ENCODE data around the gene PLXNA2.

PLXNA2 gene

DNA sequence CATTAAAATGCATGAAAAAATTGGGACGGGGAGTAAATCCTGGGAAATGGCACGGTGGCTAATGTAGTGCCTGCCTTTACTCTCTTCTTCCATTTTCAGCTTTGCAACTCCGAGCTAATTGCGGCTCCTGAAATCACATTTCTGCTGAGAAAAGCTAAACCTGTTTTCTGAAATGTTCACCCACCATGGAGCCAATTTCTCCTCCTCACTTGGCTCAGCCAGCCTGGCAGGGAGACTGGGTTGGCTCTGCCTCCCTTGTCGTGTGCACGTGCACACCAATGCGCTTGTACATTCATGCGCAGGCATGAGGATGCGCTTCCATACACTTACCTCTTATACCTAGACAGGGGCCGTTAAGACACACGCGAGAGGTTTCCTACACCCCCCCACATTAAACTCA is 165.4 kb downstream of the PLXNA2 start:
- FAIRE-seq (no peak), DNase-seq (ENCODE audit: insufficient read length, low spot score) (no peak)

DNA sequence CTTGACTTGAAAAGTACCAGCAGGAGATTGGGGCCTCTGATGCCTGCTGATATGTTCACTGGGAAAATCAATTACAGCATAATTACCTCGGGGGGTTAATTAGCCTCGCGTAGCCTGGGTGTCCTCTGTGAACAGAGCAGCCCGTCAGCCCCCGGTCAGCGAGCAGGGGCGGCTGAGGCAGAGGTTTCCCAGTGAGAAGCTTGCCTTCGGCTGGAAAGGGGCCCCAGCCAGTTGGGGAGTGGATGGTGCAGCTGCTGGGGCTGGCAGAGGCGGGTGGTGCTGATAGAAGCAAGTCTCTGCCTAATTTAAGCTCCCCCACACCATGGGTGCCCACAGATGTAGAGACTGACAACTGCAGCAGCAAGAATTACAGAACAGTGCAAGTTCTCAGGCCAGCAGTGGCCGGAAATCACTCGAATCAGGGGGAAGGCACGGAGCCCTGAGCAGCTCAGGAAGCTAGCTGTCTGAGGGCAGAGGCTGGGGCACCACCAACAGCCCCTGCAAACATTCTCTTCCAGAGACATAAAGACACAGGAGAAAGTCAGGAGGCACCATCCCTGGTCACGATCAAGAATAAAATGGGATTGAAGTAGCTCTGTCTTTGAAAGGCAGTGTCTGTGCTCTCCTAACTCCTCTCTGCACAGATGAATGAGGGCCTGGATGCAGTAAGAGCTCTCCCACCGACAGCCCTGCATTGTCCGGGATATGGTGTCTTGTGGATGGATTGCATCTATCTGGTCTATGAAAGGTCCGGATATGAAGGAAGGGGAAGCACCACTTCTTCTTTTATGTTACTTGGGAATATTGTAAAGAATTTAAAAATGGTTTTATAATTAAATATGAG is 166.7 kb downstream of the PLXNA2 start:
- FAIRE-seq (no peak), DNase-seq (ENCODE audit: insufficient read length, low spot score) (no peak)

GRCh38 chr1:208074353-208074752 is 169.8 kb downstream of the PLXNA2 start:
- no peak for FAIRE-seq
- no peak for DNase-seq (ENCODE audit: insufficient read length, low spot score)

DNA sequence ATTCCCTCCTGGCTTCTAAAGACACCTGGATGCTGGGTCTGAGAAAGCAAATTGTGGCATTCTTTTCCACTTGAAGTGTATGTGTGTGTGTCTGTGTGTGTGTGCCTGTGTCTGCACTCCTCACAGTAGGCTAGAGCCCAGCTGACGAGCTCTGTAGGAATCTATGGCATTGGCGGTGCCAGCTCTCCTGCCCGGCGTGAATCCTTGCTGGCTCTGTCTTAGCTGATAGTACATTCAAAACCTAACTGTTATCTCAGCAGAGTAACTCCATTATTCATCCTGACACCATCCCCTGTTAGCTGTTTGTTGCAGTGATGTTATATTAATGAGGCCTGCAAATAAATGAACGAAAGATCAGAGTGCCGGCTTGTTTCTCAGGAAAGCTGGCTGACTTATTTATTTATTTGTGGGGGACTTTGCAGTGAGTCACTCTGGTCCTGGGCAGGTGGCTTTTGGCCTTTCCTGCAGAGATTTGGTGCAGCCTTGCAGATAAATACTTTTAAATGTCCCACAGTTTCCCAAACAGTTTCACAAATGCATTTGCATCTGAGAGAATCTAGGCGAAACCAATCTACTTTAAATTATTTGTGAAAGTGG is 172.7 kb downstream of the PLXNA2 start:
- no peak for FAIRE-seq

GRCh38 chr1:208069908-208070307 is 174.3 kb downstream of the PLXNA2 start:
- FAIRE-seq (no peak), DNase-seq (ENCODE audit: insufficient read length, low spot score) (no peak)

More for the DNA sequence above, 172.7 kb downstream of the PLXNA2 start:
- DNase-seq (ENCODE audit: insufficient read length, low spot score) = no peak

- FAIRE-seq = no peak
- DNase-seq (ENCODE audit: insufficient read length, low spot score) = no peak
These were observed 174.9 kb downstream of the PLXNA2 start for GRCh38 chr1:208069317-208069716.

DNA sequence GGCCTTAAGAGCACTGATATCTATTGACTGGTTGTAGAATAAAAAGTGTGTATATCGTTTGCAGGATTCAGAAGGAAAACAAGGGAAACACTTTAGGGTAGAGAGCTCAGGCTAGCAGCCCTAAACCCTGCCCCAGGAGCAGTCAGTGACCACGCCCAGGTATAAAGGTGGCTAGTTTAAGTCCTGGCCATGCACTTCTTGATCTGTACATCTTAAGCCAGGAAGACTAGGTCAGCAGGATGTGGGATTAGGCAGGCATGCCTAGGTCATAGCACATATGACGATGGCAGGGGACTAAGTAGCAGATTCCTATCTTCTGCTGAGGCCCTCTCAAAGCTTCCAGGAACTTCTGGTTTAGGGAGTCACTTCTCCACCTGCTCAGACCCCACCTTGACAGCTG is 175.3 kb downstream of the PLXNA2 start:
- no peak for DNase-seq (ENCODE audit: insufficient read length, low spot score)
- FAIRE-seq = no peak

DNA sequence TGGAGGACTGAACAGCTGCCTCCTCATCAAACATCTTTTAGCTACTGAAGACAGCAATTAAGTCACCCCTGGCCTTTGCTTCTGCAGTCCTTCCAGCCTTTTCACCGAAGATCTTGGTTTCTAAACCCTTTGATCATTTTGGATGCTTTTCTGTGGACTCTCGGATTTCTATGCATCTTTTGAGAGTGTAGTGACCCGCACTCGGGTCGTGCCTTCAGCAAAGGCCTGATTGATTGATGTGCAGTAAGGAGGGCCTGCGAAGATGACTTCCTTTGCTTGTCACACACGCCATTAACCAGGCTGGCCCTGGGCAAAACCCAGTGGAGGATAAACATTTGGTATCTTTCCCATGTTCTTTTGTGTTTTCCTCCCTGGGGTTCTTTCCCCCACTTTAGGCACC is 175.8 kb downstream of the PLXNA2 start:
- no peak for FAIRE-seq
- no peak for DNase-seq (ENCODE audit: insufficient read length, low spot score)

DNA sequence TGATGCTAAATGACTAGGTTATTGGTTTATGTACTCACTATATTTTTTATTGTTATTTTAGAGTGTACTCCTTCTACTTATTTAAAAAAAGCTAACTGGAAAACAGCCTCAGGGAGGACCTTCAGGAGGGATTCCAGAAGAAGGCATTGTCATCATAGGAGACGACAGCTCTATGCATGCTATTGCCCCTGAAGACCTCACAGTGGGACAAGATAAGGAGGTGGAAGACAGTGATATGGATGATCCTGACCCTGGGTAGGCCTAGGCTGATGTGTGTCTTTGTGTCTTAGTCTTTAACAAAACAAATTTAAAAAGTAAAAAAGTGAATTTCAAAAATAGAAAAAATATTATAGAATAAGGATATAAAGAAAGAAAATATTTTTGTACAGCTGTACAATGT is 177.6 kb downstream of the PLXNA2 start:
- FAIRE-seq (no peak), DNase-seq (ENCODE audit: insufficient read length, low spot score) (no peak)

- no peak for FAIRE-seq
These were observed 178.3 kb downstream of the PLXNA2 start for GRCh38 chr1:208065862-208066261.

GRCh38 chr1:208061632-208062031 is 182.6 kb downstream of the PLXNA2 start:
- DNase-seq (ENCODE audit: insufficient read length, low spot score) (no peak), FAIRE-seq (no peak)

More at GRCh38 chr1:208065862-208066261, 178.3 kb downstream of the PLXNA2 start:
- no peak for DNase-seq (ENCODE audit: insufficient read length, low spot score)

DNA sequence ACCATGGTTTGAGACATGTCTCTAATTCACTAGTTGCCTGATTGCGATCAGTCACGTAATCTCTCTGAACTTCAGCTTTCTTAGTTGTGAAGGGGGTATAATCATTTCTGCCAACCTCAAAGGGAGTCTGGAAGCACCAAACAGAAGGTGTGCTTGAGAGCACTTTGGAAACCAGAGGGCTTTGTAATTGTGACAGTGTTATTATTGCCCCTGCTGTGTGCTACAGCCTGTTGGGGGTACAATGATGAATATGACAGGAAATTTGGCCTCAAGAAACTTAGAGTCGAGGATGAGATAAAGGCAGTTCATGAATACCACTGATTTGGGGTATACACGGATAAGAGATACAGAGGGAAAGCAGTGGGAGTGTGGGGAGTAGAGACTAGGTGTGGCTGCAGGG is 183.1 kb downstream of the PLXNA2 start:
- DNase-seq (ENCODE audit: insufficient read length, low spot score) (no peak), FAIRE-seq (no peak)

DNA sequence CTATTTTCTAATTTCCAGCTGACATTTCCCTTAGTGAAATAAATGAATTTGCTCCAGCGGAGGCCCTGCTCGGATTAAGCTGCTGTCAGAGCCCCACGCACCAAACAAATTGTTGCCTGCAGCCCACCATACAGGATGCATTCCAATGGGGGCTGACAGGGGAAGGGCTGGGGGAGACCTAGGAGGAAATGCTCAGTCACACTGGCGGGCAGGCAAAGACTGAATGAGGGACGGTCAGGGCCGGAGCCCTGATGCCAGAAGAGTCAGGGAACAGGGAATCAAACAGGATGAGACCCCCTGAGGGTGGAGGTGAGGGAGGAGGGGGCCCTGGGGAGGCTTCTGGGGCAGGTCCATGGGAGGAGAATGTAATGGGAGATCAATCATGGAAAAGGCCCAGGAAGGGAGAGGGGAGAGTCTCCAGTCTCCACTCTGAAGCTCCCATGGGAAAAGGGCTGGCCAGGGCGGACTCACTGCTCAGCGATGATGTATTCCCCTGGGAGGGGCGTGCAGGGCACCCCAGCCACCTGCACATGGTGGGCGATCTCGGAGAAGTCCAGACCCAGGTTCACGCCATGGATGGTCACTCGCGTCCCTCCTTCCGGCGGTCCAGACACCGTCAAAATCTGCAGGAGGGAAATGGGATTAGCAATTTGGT is 183.8 kb downstream of the PLXNA2 start:
- no peak for FAIRE-seq

GRCh38 chr1:208059409-208060001 is 184.7 kb downstream of the PLXNA2 start:
- DNase-seq (ENCODE audit: insufficient read length, low spot score) (no peak), FAIRE-seq (no peak)

More for the DNA sequence above, 183.8 kb downstream of the PLXNA2 start:
- no peak for DNase-seq (ENCODE audit: insufficient read length, low spot score)

- no peak for DNase-seq (ENCODE audit: insufficient read length, low spot score)
- FAIRE-seq = no peak
These were observed 185.4 kb downstream of the PLXNA2 start for GRCh38 chr1:208058756-208059155.

DNA sequence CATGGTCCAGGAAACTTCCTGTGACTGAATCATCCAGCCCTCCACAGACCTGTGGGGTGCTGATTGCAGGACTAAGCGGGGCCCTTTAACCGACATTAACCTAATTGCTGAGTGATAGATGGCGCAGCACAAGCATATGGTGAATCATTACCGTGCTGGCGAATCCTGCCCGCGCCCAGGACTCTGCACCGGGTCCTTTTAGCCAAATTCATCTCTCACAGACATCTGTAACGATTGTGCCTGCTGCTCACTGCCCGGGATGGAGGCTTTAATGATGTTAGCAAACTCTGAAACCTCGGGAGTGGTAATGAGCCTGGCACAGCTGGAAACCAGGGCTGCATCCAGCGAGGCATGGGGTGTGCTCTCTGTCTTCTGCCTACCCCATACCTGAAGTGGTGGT is 185.9 kb downstream of the PLXNA2 start:
- DNase-seq (ENCODE audit: insufficient read length, low spot score) (no peak), FAIRE-seq (no peak)

DNA sequence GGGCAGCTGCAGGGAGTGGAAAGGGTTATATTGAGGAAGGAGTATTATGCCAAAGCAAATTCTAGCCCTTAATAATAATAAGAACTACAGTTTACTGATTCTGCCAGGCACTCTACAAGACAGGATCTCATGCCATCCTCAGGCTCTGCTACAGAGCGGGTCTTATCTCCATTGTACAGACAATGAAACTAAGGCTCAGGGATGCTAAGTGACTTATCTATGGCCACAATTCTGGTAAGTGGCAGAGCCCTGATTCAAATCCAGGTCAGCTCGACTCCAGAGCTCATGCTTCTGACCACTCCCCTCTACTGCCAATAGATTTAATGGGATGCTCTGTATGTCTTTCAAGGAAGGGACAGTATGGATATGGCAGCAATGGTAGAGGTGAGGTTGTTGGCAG is 187.1 kb downstream of the PLXNA2 start:
- DNase-seq (ENCODE audit: insufficient read length, low spot score) = no peak
- no peak for FAIRE-seq

DNA sequence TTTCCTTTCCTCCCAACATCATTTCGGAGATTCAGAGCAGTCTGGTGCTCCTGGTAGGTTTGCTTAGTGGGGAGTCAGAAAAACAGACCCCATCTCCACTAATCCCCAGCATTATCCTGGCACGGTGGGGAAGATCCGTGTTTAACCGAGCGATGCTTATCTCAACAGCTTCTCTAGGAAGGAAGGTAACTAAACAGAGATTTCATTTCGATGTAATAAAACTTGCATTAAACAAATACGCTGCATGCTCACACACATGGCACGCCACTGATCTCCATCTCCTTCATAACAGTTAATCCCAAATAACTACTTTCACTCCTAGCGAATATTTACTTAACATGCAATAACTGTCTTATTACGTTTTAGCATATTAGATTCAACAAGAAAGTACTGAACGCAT is 188.6 kb downstream of the PLXNA2 start:
- no peak for FAIRE-seq

DNA sequence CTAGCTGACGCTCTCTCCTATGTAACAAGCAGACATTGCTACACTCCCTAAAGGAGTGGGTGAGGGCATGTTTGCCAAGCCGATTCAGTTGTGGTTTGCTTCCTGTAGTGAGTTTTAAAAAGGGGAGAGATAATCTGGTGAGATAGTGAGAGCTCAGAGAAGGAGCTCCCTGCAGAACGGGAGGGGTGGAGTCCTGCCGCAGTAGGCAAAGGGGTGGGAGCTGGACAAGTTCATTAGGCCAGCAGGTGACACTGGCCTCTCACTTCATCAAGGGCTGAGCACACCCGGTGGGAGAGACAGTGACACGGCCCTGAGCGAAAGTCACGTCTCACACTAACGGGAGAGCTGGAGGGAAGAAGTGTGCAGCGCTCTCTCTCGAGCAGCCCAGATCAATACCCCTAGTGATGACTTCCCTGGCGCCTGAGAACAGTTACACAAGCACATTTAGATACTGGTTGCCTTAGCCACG is 189.2 kb downstream of the PLXNA2 start:
- FAIRE-seq (no peak), DNase-seq (ENCODE audit: insufficient read length, low spot score) (no peak)

More for the DNA sequence above, 188.6 kb downstream of the PLXNA2 start:
- DNase-seq (ENCODE audit: insufficient read length, low spot score) = no peak

DNA sequence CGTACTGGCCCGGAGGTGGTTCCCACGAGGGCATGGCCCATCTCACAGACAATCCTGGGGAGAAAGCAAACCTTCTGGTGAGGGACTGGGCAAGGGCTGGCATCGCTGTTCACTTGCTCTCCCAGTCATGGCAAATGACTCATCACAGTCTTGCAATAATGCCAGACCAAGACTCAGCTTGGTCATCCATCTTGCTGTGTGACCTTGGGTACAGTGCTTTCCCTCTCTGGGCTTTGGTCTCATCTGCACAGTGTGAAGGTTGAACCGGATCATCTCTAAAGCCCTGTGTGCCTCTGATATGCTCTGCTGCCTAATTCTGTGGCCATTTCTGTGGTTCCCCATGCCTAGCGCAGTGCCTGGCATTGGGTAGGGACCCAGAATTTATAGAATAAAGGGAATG is 189.7 kb downstream of the PLXNA2 start:
- no peak for DNase-seq (ENCODE audit: insufficient read length, low spot score)
- no peak for FAIRE-seq

DNA sequence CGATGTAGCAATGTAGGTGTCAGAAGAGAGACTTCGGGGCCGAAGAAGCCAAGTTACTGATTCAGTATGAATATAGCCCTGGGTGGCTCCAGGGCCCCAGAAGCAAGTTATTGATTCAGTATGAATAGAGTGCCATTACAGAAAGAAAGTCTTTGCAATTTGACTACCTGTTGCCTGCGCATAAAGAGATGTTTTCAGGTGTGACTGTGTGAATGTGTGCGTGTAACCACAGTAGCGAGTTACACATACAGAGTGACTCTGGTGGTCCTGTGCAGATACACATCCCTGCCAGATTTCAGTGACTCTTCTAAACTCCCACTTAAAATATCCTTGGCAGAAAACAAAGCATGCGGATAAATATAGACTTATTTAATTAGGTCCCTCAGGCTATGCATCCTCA is 190.5 kb downstream of the PLXNA2 start:
- DNase-seq (ENCODE audit: insufficient read length, low spot score) (no peak), FAIRE-seq (no peak)
